Measurements from ENCODE around the gene DYNC2H1.

- TF ChIP-seq CTCF (conservative IDR thresholded peaks at IDR 0.05) (no peak), ZFX (IDR thresholded peaks at IDR 0.05) (no peak)
These were observed 170.6 kb downstream of the DYNC2H1 start for GRCh38 chr11:103279821-103280220.

Data from C4-2B (cell line).